Suprapubic skin (tissue), 4 donors: ENCODE results near the gene DNASE1. TPM values are rescaled to one million over a fixed set of nuclear protein-coding genes. Genes with fewer than 3 reads are reported as not detected.

Experiments used
- DNase-seq, 2 donors: peaks; one replicate each; pipeline ENCODE4 v3.0.0-alpha.2; 2019; ENCODE audit warnings: low spot score in 2 of 2
- H3K27ac ChIP-seq: fragments of 200-600 bp; sonication (generic); one replicate; pipeline ENCODE4 v1.5.1; 2019
- H3K27me3 ChIP-seq: fragments of 200-600 bp; sonication (generic); one replicate; pipeline ENCODE4 v1.5.1; 2019
- H3K36me3 ChIP-seq: fragments of 200-600 bp; sonication (generic); one replicate; pipeline ENCODE4 v1.5.1; 2019
- H3K4me1 ChIP-seq: fragments of 200-600 bp; sonication (generic); one replicate; pipeline ENCODE4 v1.5.1; 2019
- H3K4me3 ChIP-seq: fragments of 200-600 bp; sonication (generic); one replicate; pipeline ENCODE4 v1.5.1; 2019; ENCODE audit warnings: mild to moderate bottlenecking
- H3K9me3 ChIP-seq: fragments of 200-600 bp; sonication (generic); one replicate; pipeline ENCODE4 v1.5.1; 2019
- CTCF ChIP-seq, 2 donors: fragments of 200-600 bp in 1 of 2; fragments of 450-650 bp in 1 of 2; sonication (generic) in 1 of 2; IDR thresholded peaks; one replicate each; pipeline ENCODE4 v1.5.1; 2016 to 2019; ENCODE audit warnings: antibody characterized with exemption in 2 of 2, mild to moderate bottlenecking in 1 of 2, moderate library complexity in 1 of 2
- EP300 ChIP-seq: sonication (generic); formaldehyde crosslinking; IDR thresholded peaks from one replicate; pipeline ENCODE4 v1.6.1; 2017; ENCODE audit warnings: antibody characterized with exemption
- POLR2A ChIP-seq, 2 donors: fragments of 450-650 bp; IDR thresholded peaks; one replicate each; pipeline ENCODE4 v1.6.1; 2017; ENCODE audit warnings: antibody characterized with exemption in 2 of 2, mild to moderate bottlenecking in 2 of 2, moderate library complexity in 2 of 2
- POLR2AphosphoS5 ChIP-seq, 3 donors: sonication (generic); formaldehyde crosslinking; IDR thresholded peaks; one replicate each; pipeline ENCODE4 v1.6.1; 2017; ENCODE audit warnings: antibody characterized with exemption in 3 of 3
- WGBS: methylation state at CpG from one replicate; pipeline ENCODE4 v1.1.5; 2018; 5-methylcytosine and 5-hydroxymethylcytosine counted together
- total RNA-seq, 4 donors: library from RNA; depleted of rRNA; stranded (reverse); fragments of >200 nt; gene quantifications; one replicate each; pipeline ENCODE4 v1.1.0, GENCODE V29; 2016

DNASE1 gene
- total RNA-seq, 4 donors from 2014 or later: 11.0 to 32.7 (median 23.0) TPM

- peak overlapping the region; percentile 42 for H3K27ac ChIP-seq
- WGBS: 74% methylated on average over 7 of the region's 7 CpGs
- no peak for DNase-seq
- TF ChIP-seq POLR2A (IDR thresholded peaks at IDR 0.05) (no peak), EP300 (no peak), POLR2AphosphoS5 (IDR thresholded peaks at IDR 0.05) (no peak), CTCF (IDR thresholded peaks at IDR 0.05) (no peak)
- no peak overlapping the region for H3K4me3 ChIP-seq
- peaks cover 27% of the 10 kb centered on the region for H3K36me3 ChIP-seq
- H3K27me3 ChIP-seq: no peaks in the 10 kb centered on the region
- no peaks in the 10 kb centered on the region for H3K9me3 ChIP-seq
- H3K4me1 ChIP-seq: peaks cover 17% of the 10 kb centered on the region
Observed at GRCh38 chr16:3689731-3690130, 35.2 kb downstream of the DNASE1 start.

GRCh38 chr16:3690470-3690928 is 36.0 kb downstream of the DNASE1 start:
- no peaks in the 10 kb centered on the region for H3K9me3 ChIP-seq
- WGBS: 5% methylated on average over 18 of the region's 18 CpGs
- DNase-seq: peak; percentile 95 to 97
- peak overlapping the region; percentile 30 for H3K4me3 ChIP-seq
- no peaks in the 10 kb centered on the region for H3K27me3 ChIP-seq
- H3K27ac ChIP-seq: peak overlapping the region; percentile 42
- peaks cover 20% of the 10 kb centered on the region for H3K36me3 ChIP-seq
- TF ChIP-seq CTCF (IDR thresholded peaks at IDR 0.05): peak; percentile 78 to 96
- no peak for TF ChIP-seq POLR2A (IDR thresholded peaks at IDR 0.05)
- peak in 1 of 3 donors; percentile 69 for TF ChIP-seq POLR2AphosphoS5 (IDR thresholded peaks at IDR 0.05)
- no peak for TF ChIP-seq EP300
- H3K4me1 ChIP-seq: peaks cover 17% of the 10 kb centered on the region

GRCh38 chr16:3690980-3691720 is 36.7 kb downstream of the DNASE1 start:
- no peaks in the 10 kb centered on the region for H3K9me3 ChIP-seq
- H3K4me3 ChIP-seq: peak overlapping the region; percentile 30
- H3K27ac ChIP-seq: peak overlapping the region; percentile 42
- DNase-seq: peak in 1 of 2 donors; percentile 79
- 60% methylated on average over 19 of the region's 19 CpGs for WGBS
- TF ChIP-seq EP300: no peak
- TF ChIP-seq POLR2AphosphoS5 (IDR thresholded peaks at IDR 0.05): no peak
- TF ChIP-seq POLR2A (IDR thresholded peaks at IDR 0.05): no peak
- TF ChIP-seq CTCF (IDR thresholded peaks at IDR 0.05): no peak
- H3K27me3 ChIP-seq: no peaks in the 10 kb centered on the region
- peaks cover 13% of the 10 kb centered on the region for H3K36me3 ChIP-seq
- H3K4me1 ChIP-seq: peaks cover 17% of the 10 kb centered on the region

- 68% methylated on average over 12 of the region's 12 CpGs for WGBS
- TF ChIP-seq POLR2A (IDR thresholded peaks at IDR 0.05) (no peak), EP300 (no peak), CTCF (IDR thresholded peaks at IDR 0.05) (no peak), POLR2AphosphoS5 (IDR thresholded peaks at IDR 0.05) (no peak)
- DNase-seq: no peak
- Histone ChIP-seq H3K27me3 (no peaks in the 10 kb centered on the region), H3K36me3 (peaks cover 7% of the 10 kb centered on the region), H3K4me1 (peaks cover 21% of the 10 kb centered on the region), H3K4me3 (no peak overlapping the region), H3K27ac (peak overlapping the region; percentile 42), H3K9me3 (no peaks in the 10 kb centered on the region)
Observed at GRCh38 chr16:3691761-3692160, 37.3 kb downstream of the DNASE1 start.

GRCh38 chr16:3694051-3694450 is 39.6 kb downstream of the DNASE1 start:
- no peak for DNase-seq
- Histone ChIP-seq H3K36me3 (no peaks in the 10 kb centered on the region), H3K27ac (no peak overlapping the region), H3K9me3 (no peaks in the 10 kb centered on the region), H3K27me3 (no peaks in the 10 kb centered on the region), H3K4me1 (peaks cover 16% of the 10 kb centered on the region), H3K4me3 (no peak overlapping the region)
- TF ChIP-seq POLR2AphosphoS5 (IDR thresholded peaks at IDR 0.05) (no peak), EP300 (no peak), CTCF (IDR thresholded peaks at IDR 0.05) (no peak)
- 94% methylated on average over 9 of the region's 9 CpGs for WGBS
